Measurements from ENCODE around the gene CNTNAP5. TPM values are rescaled to one million over a fixed set of nuclear protein-coding genes. Genes with fewer than 3 reads are reported as not detected.

The CNTNAP5 gene
- total and polyA plus RNA-seq, 2 of the 4 experiments (the other 2 are of a cell fraction), result not detected

- BruUV-seq (replicated peaks), result no TSS peak
- Histone ChIP-seq H3K27ac (ENCODE audit: insufficient read depth, low read length) (no peak overlapping the region), H3K23ac (ENCODE audit: low read depth, low read length) (no peak overlapping the region), H4K91ac (ENCODE audit: insufficient read depth, low read depth, low read length) (no peak overlapping the region), H3K9me1 (ENCODE audit: insufficient read depth, low read length) (no peaks in the 10 kb centered on the region), H3K27me3 (ENCODE audit: control insufficient read depth, insufficient read depth, low read length) (no peaks in the 10 kb centered on the region), H4K8ac (ENCODE audit: low read depth in 2 of 2, low read length in 2 of 2) (no peak overlapping the region), H3K56ac (ENCODE audit: extremely low read depth, insufficient read depth, low read length) (no peak overlapping the region), H4K5ac (ENCODE audit: low read depth, low read length) (no peak overlapping the region), H2BK5ac (ENCODE audit: low read depth, low read length, poor library complexity, severe bottlenecking) (no peak overlapping the region), H2AFZ (replicated peaks; ENCODE audit: low read length, poor library complexity) (no peak overlapping the region), H3K9ac (ENCODE audit: low read depth, low read length) (no peak overlapping the region), H2BK20ac (ENCODE audit: low read depth, low read length) (no peak overlapping the region), H3K18ac (ENCODE audit: low read depth, low read length) (no peak overlapping the region), H3K36me3 (ENCODE audit: control insufficient read depth, insufficient read depth, low read length) (no peaks in the 10 kb centered on the region), H3K4ac (ENCODE audit: low read depth, low read length) (no peak overlapping the region), H3K79me1 (ENCODE audit: low read depth in 1 of 2, low read length in 2 of 2) (no peaks in the 10 kb centered on the region), H2AK9ac (replicated peaks; ENCODE audit: low read depth, low read length, poor library complexity) (no peak overlapping the region), H3K9me3 (ENCODE audit: control insufficient read depth, insufficient read depth, low read length) (no peaks in the 10 kb centered on the region), H2BK15ac (ENCODE audit: low read depth, low read length) (no peak overlapping the region), H3K4me3 (ENCODE audit: insufficient read depth, low read depth, low read length) (no peak overlapping the region), H4K20me1 (ENCODE audit: insufficient read depth, low read length) (no peaks in the 10 kb centered on the region), H2AK5ac (ENCODE audit: low read depth, low read length) (no peak overlapping the region), H3K14ac (replicated peaks; ENCODE audit: low read depth, low read length) (no peak overlapping the region), H3K4me1 (ENCODE audit: control insufficient read depth, insufficient read depth, low read length) (no peaks in the 10 kb centered on the region), H2BK120ac (ENCODE audit: low read depth, low read length) (no peak overlapping the region), H3K4me2 (ENCODE audit: low read depth, low read length) (no peak overlapping the region)
- dilution Hi-C loops (cut with HindIII; ENCODE audit: low sequenced_read_pairs, unreplicated experiment), result no loop called here
- intact Hi-C loops (cut with micrococcal nuclease), result no loop called here
- in situ Hi-C loops (cut with MboI; ENCODE audit: low sequenced_read_pairs), result no loop called here
- WGBS, 2 experiments (ENCODE audit: extremely low coverage in 2 of 2, insufficient read length in 1 of 2), result no CpG with 5 or more reads among the region's 2 CpGs
- ATAC-seq (ENCODE audit: low read depth) (no peak), DNase-seq (no peak)
- TF ChIP-seq MAZ (IDR thresholded peaks at IDR 0.05; ENCODE audit: borderline replicate concordance, low read depth, low read length) (no peak), CTCF (conservative IDR thresholded peaks at IDR 0.05; ENCODE audit: low read depth, low read length) (no peak), NFE2L2 (IDR thresholded peaks at IDR 0.05; ENCODE audit: low read depth, low read length) (no peak), RFX5 (IDR thresholded peaks at IDR 0.05; ENCODE audit: low read depth, low read length) (no peak), RAD21 (IDR thresholded peaks at IDR 0.05; ENCODE audit: low read length) (no peak)
- ChIA-PET POLR2A (ENCODE audit: unreplicated experiment) (no interaction called here), CTCF (no interaction called here)
Observed at GRCh38 chr2:124919296-124919695, 894.2 kb downstream of the CNTNAP5 start.

Data from IMR-90 (cell line).